ENCODE measurements around the gene MPND.

The MPND gene

DNA sequence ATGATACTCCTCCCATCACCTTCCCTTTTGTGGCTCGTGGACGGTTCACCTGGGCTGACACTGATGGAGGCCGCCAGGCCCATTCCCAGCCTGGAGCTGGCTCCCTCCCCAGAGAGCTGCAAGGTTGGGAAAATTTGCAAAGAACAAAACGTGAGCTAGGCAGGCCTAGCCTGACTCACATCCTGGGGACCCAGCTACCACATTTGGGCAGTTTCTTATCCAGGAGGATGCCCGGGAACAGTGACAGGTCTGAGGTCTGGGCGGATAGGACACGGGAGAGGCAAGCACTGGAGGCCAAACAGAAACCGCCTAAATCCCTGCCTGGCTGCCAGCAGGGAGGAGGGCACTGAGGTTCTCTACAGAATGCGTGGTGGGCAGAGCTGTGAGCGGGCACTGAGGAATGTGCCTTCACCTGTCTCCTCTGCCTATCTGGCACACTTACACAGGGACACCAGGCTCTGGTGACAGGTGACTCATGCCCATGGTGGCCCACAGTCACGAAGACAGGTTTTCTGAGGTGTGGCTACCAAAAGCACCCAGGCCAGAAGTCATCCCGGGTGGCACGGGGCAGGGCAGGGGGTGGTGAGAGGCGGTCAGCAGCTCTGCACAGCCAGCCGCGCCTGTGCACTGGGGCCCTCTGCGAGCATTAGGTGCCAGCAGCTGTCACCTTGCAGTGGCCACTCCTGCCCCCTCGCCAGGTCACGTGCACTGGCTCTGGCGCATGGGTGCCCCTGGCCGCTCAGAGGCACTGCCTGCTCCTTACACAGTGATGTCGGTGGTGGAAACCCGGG lies 33.8 kb downstream of the MPND start:
- no peak for DNase-seq (ENCODE audit: low read depth in 2 of 3, low spot score in 2 of 3)

DNA sequence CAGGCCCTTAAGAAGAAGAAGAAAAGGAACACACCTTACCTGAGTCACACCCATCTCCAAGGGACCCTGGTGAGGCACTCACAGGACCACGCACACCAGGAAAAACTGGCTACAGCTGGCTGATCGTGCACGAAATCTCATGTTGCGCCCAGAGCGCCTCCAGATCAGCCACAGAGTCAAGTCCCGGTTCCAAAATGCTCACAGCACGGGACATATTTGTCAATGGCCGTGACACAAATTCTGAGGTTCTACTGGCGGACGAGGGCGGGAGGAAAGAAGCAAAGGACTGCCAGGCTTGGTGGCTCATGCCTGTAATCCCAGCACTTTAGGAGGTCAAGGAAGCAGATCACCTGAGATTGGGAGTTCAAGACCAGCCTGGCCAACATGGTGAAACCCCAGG lies 35.5 kb downstream of the MPND start:
- DNase-seq (ENCODE audit: low read depth in 2 of 3, low spot score in 2 of 3) = no peak

DNA sequence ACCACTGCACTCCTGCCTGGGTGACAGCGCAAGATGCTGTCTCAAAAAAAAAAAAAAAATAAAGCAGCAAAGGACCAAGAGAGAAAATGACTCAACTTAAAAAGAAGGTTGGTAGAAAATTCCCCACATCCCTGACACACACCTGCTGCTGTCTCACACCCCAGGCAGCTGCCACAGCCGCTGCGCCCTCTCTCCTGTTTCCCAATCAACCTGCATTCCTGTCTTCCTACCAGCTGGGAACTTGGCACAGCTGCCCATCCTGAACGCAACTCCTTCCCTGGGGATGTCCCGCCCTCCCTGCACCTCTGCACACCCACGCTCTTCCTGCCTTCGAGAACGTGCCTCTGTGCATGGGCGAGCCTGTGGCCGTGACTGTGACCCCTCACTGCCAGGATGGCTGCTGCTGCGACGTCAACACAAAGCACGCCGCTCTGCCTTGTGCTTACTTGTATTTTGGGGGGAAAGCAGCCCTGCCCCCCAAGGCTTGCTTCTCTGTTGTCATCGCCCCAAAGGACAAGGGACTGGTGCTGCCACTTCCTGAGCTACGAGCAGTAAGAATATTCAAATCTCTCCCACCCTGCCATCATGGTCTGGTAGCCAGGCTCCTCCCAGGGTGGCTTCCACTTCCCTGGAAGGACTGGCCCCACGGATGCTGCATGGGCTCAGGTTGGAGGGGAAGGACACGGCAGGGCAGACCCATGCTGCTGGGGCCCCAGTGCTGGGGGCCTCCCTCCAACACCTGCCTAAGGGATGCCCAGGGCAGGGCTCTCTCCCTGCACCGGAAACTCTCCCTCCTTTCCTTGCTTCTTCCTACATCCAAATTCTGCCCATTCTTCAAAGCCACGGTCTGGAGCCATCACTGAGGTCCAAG lies 36.3 kb downstream of the MPND start:
- DNase-seq (ENCODE audit: low read depth in 2 of 3, low spot score in 2 of 3) = no peak

DNA sequence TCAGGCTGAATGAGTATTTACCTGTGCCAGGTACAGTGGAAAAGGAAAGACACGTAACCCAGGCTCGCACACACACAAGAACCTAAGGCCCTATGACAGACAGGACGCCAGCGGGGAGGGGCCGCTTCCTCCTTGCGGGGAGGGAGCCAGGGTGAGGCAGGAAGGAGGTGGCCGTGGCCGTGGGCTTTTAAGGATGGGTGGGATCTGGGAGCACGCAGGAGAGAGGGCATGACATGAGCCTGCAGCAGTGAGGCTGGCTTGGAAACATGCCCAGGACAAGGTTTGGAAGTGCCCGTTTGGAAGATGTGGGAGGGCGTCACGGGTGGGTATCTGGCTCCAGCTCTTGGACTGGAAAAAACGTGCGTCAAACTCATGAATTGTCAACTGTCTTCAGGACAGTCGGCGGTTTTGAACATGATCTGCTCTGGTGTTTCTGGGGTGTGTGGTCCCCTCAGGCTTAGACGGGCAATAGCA lies 36.9 kb downstream of the MPND start:
- no peak for DNase-seq (ENCODE audit: low read depth in 2 of 3, low spot score in 2 of 3)

DNA sequence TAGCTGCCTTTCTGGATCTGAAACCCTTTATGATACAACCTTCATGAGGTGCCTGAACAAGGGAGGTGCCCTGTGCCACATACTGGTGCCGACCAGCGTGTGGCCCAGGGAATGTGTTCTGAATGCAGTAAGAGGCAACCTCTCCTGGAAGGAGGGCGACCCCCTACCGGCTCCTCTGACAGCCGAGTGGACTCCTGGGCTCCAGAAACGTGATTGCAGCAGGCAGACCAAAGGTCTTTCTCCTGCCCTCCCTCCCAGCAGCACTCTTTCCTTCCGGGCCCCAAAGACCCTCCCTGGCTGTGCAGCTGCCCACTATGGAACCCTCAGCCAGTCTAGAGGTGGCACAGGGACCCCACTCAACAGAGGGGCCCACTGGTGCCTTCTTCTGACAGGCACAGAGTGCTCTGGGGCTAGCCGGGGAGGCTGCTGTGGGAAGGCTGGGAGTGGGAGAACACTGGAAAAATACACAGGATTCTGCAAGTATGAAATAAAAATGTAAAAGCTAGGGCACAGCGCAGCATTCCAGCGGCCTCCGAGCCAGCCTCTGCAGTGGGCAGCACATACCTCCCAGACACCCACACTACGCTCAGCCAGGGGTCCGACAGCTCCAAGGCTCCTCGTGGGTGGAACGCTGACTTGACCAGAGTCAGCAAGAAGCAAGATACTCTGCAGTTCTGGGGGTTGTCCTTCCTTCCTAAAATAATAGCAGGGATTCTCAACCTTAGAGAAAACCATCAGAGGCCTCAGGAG lies 42.1 kb downstream of the MPND start:
- no peak for DNase-seq (ENCODE audit: low read depth in 2 of 3, low spot score in 2 of 3)

DNA sequence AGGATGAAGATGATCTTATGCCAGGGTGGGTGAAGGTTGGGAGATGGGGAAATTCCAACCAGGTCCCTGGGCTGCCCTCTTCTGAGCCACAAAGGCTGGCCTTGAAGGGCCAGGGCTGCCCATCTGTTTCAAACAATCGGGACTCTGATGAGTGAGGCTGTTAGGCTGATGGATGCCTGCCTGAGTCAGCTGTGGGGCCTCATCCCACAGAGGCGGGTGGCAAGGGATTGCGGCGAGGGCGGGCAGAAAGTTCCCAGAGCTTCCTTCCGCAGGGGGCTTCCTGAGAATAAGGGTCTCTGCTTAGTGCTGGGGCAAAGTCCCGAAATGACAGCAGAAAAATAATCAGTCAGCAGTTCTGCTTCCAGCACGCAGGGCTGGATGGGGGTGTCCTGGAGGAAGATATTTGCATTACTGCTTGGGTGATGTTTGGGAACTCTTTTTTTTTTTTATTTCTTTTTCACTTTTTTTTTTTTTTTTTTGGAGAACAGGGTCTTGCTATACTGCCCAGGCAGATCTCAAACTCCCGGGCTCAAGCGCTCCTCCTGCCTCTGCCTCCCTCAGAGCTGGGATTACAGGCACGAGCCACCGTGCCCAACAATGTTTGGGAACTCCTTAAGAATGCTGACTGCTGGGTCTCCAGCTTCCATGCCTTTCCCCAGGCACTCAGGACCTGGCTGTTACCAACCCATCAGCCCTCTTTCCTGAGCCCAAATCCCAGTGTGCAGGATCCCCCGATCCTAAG lies 42.9 kb downstream of the MPND start:
- DNase-seq (ENCODE audit: low read depth in 2 of 3, low spot score in 2 of 3) = no peak

DNA sequence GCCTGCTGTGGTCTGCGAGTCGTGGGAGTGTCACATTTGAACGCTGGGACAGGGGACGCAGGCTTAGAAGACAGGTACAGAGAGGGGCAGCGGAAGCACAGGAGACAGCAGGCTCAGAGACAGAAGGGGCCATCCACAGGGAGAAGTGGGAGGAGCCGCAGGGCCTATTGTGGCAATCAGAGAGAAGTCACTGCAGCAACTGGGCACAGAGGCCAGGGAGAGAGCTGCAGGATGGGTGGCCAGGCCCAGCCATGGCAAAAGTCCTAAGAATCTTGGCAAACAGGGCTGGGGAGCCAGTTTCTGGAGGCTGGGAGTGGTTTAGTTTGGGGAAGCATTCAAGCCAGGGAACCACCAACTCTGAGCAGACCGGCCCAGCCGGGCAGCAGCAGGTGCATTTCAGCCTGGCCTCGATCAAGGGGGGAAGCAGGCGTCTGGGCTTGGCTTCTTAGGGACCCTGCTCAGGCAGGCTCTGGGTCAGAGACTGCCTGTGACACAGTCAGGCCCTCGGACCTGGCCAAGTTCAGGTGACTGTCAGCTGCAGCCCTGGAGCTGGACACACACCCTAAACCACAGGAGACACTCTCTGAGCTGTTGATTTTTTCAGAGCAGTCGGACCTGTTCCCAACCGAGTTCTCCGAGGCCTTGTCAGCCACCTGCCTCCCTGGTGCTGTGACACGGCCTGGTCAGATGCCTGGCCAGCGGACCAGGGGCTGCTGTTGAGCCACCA lies 45.1 kb downstream of the MPND start:
- no peak for DNase-seq (ENCODE audit: low read depth in 2 of 3, low spot score in 2 of 3)

DNA sequence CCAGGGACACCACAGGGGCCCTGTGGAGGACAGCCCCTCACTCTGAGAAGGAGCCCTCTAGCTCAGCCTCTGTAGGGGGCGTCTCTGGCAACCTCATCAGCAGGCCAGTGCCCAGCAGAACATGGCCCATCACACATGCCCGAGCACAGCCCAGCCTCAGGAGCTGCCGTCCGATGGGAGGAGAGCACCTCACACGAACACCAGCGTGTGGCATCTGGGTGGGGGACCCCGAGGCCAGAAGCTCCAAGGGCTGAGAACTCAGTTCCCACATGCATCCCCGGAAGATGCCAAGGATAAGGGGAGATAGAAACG lies 45.7 kb downstream of the MPND start:
- DNase-seq (ENCODE audit: low read depth in 2 of 3, low spot score in 2 of 3) = no peak

DNA sequence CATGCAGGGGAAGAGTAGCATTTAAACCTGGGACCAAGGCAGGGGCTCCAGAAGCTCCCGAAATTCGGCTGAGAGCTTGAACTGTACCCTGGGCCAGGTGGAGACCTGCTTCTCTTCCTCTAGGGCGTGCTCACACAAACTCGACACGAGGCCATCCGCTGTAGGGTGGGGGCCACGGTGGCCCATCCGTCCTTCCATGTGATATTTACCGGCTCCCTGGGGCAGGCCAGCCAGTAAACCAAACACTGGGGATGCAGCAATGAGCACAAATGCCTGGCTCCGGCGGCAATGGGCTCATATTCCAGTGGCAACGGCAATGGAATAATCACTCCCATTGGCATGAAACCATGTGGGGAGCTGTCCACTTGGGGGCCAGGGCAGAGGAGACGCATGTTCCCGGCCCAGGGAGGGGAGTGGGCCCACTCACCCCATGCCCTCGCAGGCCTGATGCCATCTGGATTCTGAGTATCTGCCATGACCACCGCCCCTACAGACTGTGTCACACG lies 46.2 kb downstream of the MPND start:
- no peak for DNase-seq (ENCODE audit: low read depth in 2 of 3, low spot score in 2 of 3)

DNA sequence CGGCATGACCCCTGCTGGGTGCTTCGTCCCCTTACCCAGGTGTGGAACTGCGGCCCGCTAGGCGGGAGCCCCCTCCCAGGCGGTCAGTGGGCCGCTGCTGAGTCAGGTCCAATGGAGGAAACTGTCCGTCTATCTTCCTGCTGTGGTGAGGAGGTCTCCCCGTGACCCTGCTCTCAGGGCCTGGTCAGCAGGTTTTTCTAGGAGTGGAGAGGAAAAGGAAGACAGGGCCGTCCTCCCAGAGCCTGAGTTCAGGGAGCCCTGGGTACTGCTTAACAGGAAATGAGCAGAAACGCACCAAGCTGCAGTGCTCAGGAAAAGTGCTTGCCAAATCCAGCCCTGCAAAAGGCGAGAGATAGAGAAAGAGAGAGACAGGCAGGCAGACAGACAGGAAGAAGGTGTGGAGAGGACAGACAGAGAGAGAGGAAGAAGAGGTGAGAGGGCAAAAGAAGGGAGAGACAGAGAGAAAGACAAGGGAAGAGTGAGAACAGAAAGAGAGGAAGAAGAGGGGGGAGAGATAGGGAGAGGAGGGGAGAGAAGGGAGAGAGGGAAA lies 46.7 kb downstream of the MPND start:
- DNase-seq (ENCODE audit: low read depth in 2 of 3, low spot score in 2 of 3) = no peak

DNA sequence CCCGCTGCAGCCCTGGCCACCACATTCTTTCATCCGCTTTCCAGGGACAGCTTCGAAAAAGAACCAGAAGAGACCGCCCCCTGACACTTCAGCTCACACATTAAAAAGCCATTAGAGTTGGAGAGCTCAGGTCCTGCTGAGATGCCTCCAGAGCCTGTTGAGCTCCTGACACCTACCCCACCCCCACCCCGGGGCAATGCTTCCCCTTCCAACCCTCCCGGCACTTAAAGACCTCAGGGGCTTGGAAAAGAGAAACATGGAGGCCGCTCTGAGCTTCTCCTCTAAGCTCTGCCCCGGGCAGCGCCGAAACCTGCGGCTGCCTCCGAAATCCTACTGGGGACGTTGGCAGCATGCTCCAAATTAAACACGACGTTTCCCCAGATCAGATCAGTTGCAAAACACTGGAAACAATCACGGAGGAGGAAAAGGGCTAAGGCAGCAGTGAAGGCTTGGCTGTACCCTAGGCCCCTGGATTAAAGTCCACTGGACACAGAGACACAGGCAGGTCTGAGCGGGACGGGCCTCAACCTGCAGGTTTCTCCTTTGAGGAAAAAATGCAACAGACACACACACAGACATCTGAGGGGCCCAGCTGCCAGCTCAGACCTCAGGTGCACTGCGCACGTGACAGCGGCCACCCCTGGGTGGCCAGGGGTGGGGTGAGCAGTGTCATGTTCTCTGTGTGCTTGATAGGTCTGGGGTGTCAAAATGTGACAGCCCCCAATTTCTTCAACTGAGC lies 47.4 kb downstream of the MPND start:
- DNase-seq (ENCODE audit: low read depth in 2 of 3, low spot score in 2 of 3) = no peak

DNA sequence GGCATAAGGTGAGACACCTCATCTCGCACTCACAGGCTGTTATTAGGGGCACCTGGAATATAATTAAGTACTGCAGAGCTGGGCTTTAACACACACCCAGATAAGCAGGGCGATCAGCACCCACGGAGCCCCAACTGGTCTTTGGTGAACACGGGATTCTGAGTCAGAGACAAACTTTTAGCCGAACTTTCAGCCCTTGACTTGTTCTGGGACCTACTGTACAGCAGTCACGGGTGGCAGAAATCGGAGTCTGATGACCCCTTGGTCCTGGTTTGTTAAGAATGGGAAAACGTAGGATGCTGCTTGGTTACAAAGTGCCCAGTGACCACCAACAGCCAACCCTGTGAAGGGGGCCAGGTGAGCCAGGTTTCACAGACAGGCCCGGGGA lies 47.9 kb downstream of the MPND start:
- DNase-seq (ENCODE audit: low read depth in 2 of 3, low spot score in 2 of 3) = no peak

DNA sequence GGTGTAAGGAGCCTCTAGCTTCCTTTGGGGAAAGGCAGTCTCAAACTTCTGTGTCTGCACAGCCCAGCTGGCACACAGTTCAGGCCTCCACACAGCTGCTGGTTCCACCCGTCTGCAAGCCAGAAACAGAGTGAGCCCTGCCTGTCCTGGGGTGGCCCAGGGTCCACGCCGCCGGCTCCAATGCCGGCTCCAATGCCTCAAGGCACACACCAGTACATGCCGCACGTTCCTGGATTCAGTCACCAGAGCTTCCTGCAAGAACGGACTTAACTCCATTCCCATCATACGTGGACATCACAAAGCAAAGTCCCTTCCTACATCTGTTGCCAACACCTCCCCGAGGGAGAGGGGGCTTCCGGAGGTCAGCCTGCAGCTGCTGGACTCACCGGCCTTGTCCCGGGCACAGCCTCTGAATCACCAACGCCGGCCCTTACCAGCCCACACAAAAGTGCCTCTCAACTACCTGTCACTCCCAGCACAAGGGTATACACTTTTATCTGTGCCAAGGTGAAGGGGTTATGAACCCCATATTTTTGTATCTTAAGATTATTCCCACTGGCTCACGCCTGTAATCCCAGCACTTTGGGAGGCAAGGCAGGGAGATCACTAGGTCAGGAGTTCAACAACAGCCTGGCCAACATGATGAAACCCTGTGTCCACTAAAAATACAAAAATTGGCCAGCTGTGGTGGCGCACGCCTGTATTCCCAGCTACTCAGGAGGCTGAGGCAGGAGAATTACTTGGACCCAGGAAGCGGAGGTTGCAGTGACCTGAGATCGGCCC lies 48.5 kb downstream of the MPND start:
- DNase-seq (ENCODE audit: low read depth in 2 of 3, low spot score in 2 of 3) = no peak

DNA sequence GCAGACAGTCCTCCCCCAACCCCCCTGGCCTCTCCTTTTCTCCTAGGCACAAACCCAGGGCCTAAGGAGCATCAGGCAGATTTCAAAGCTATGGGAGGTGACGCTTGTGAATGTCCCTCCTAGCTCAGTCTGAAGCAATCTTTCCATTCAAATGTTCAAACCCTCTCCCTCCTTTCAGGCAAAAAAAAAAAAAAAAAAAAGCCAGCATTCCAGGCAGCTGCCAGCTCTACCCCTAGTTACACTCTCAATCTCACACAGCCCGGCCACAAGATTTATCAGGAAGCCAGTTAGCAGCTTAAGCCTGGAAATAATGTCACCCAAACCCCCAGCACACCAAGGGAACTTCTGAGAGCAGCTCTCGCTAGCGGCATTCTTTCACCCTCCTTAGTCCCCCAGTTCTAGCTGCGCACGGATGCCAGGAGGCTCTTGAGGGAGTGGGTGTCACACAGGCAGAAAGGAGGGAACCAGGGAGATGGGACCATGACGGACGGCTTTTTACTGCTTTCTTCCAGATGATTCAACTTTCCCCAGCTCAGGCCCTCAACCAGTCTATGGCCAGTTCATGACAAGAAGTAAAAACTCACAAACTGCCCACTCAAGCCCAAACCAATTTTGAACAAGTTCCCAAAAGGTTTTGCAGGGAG lies 50.7 kb downstream of the MPND start:
- DNase-seq (ENCODE audit: low read depth in 2 of 3, low spot score in 2 of 3) = no peak

DNA sequence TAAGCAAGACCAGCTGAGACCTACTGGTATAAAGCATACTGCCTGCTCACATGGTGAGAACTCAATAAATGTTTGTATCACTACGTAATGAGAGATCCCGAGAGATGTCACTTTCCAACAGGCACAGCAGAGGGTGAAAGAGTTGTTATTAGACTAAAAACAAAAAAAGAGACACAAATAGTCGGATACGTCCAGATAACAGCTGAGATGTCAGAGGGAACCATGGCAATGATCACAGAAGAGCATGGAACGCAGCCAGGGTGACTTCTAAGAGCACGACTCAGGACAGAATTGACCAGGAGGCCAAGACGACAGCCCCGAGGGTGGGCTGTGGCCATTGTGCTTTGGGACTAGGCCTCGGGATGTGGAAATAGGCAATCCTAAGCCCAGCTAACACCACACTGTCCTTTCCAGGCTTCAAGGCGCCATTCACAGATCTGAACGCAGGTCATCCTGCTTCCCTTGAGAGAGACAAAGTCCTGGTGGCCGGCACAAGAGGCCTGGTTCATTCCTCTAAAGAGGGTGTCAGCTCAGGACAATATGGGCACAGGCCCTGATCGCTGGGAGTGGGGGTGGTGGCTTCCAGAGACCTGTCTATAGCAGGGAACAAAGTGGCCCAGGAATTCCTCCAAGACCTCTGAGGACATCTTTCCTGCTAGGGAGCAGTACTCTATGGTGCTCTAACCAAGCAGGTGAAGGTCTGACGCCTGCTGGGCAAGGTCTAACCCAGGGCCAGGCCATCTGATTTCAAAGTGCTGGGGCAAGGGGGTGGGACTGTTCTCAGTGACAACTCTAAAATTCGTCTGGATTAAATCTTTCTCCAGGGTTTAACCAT lies 53.8 kb downstream of the MPND start:
- no peak for DNase-seq (ENCODE audit: low read depth in 2 of 3, low spot score in 2 of 3)

DNA sequence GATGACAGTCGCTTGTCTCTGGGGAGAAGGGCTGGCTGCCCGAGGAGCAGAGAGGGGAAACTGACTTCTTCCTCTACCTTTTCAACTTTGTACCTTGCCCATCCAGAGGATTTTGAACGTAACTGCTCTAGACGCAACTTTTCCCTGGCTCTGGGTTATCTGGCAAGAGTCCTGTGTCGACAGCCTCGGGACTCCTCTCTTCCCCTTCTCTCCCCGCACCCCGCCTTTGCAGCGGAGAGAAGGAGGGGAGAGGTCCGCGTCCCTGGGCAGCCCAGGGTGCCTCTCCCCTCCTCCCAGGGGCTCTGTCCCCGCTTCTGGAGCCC lies 56.4 kb downstream of the MPND start:
- no peak for DNase-seq (ENCODE audit: low read depth in 2 of 3, low spot score in 2 of 3)
